ENCODE measurements around the gene SLC17A2. TPM values are rescaled to one million over a fixed set of nuclear protein-coding genes. Genes with fewer than 3 reads are reported as not detected.

Gene SLC17A2
- total and polyA plus RNA-seq, 2 of the 8 experiments (the other 6 are each of a cell fraction or from before 2014, with no cell fraction given) = not detected

DNA sequence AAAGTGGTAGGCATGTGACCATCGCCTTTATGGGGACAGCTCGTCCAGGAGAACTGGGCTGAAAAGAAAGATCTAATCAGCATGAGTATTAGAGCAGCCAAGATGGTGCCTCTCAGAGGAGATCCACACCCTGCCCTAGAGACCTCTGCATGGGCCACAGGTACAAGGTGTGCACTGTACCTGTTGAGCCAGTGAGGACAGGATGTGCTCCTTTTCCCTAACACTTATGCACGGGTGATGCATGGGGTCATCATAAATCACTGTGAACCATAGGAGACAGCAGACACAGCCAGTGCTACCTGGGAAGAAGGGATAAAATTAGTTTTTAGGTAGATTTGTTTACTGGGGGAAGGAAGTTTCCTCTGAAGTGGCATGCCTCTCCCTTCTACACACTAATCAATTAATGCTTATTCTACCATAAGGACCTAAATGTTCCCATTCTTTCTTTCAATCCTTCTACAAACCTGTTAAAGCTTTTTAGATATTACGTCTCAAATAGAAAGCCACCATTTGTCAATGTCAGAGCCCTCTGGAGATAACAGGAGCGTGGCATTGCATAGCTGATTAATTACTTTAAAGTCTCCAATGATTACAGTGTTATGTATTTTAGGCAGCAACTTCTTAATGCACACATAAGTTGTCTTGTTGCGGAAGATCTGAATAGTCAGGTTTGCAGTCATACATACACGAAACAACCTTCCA, 13.6 kb downstream of the SLC17A2 start (continued):
- TF ChIP-seq, protein P1, sequence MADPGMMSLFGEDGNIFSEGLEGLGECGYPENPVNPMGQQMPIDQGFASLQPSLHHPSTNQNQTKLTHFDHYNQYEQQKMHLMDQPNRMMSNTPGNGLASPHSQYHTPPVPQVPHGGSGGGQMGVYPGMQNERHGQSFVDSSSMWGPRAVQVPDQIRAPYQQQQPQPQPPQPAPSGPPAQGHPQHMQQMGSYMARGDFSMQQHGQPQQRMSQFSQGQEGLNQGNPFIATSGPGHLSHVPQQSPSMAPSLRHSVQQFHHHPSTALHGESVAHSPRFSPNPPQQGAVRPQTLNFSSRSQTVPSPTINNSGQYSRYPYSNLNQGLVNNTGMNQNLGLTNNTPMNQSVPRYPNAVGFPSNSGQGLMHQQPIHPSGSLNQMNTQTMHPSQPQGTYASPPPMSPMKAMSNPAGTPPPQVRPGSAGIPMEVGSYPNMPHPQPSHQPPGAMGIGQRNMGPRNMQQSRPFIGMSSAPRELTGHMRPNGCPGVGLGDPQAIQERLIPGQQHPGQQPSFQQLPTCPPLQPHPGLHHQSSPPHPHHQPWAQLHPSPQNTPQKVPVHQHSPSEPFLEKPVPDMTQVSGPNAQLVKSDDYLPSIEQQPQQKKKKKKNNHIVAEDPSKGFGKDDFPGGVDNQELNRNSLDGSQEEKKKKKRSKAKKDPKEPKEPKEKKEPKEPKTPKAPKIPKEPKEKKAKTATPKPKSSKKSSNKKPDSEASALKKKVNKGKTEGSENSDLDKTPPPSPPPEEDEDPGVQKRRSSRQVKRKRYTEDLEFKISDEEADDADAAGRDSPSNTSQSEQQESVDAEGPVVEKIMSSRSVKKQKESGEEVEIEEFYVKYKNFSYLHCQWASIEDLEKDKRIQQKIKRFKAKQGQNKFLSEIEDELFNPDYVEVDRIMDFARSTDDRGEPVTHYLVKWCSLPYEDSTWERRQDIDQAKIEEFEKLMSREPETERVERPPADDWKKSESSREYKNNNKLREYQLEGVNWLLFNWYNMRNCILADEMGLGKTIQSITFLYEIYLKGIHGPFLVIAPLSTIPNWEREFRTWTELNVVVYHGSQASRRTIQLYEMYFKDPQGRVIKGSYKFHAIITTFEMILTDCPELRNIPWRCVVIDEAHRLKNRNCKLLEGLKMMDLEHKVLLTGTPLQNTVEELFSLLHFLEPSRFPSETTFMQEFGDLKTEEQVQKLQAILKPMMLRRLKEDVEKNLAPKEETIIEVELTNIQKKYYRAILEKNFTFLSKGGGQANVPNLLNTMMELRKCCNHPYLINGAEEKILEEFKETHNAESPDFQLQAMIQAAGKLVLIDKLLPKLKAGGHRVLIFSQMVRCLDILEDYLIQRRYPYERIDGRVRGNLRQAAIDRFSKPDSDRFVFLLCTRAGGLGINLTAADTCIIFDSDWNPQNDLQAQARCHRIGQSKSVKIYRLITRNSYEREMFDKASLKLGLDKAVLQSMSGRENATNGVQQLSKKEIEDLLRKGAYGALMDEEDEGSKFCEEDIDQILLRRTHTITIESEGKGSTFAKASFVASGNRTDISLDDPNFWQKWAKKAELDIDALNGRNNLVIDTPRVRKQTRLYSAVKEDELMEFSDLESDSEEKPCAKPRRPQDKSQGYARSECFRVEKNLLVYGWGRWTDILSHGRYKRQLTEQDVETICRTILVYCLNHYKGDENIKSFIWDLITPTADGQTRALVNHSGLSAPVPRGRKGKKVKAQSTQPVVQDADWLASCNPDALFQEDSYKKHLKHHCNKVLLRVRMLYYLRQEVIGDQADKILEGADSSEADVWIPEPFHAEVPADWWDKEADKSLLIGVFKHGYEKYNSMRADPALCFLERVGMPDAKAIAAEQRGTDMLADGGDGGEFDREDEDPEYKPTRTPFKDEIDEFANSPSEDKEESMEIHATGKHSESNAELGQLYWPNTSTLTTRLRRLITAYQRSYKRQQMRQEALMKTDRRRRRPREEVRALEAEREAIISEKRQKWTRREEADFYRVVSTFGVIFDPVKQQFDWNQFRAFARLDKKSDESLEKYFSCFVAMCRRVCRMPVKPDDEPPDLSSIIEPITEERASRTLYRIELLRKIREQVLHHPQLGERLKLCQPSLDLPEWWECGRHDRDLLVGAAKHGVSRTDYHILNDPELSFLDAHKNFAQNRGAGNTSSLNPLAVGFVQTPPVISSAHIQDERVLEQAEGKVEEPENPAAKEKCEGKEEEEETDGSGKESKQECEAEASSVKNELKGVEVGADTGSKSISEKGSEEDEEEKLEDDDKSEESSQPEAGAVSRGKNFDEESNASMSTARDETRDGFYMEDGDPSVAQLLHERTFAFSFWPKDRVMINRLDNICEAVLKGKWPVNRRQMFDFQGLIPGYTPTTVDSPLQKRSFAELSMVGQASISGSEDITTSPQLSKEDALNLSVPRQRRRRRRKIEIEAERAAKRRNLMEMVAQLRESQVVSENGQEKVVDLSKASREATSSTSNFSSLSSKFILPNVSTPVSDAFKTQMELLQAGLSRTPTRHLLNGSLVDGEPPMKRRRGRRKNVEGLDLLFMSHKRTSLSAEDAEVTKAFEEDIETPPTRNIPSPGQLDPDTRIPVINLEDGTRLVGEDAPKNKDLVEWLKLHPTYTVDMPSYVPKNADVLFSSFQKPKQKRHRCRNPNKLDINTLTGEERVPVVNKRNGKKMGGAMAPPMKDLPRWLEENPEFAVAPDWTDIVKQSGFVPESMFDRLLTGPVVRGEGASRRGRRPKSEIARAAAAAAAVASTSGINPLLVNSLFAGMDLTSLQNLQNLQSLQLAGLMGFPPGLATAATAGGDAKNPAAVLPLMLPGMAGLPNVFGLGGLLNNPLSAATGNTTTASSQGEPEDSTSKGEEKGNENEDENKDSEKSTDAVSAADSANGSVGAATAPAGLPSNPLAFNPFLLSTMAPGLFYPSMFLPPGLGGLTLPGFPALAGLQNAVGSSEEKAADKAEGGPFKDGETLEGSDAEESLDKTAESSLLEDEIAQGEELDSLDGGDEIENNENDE (IDR thresholded peaks at IDR 0.05; ENCODE audit: insufficient replicate concordance, low read length) = no peak
- TF ChIP-seq TEAD4 (IDR thresholded peaks at IDR 0.05; ENCODE audit: low read depth, low read length) (no peak), RBBP5 (IDR thresholded peaks at IDR 0.05; ENCODE audit: borderline replicate concordance, low read depth, low read length) (no peak), ASH2L (IDR thresholded peaks at IDR 0.05; ENCODE audit: low read length) (no peak), POLR2A (IDR thresholded peaks at IDR 0.05; ENCODE audit: control extremely low read depth in 1 of 2, low read depth in 2 of 2, low read length in 2 of 2) (no peak), KDM5A (IDR thresholded peaks at IDR 0.05; ENCODE audit: low read length) (no peak), EP300 (IDR thresholded peaks at IDR 0.05; ENCODE audit: borderline replicate concordance in 1 of 2, low read depth in 2 of 2, low read length in 2 of 2) (no peak), RAD21 (IDR thresholded peaks at IDR 0.05 in 1 of 2, conservative IDR thresholded peaks at IDR 0.05 in 1 of 2; ENCODE audit: low read depth in 2 of 2, low read length in 2 of 2) (no peak)

All from H1 (cell line).